ENCODE results near the gene IGSF21.

DNA sequence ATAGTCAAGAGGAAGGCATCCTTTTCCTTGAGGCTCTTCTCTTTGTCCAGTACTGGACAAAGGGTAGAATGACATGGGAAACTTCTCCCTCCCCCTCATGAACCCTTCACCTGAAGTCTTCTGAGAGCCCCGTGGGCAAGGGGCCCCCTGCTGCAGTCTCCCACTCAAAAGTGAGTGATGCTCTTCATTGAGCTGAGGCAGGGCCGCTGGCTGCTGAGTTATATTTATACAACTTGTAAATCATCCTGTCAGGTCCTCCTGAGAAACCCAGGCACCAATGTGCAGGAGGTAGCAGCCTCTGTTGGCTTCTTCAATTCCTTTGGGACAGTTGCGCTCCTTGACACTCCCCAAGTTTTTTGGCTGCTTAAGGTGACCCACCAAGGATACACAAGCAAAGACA lies 150.2 kb downstream of the IGSF21 start:
- TF ChIP-seq, protein P1, sequence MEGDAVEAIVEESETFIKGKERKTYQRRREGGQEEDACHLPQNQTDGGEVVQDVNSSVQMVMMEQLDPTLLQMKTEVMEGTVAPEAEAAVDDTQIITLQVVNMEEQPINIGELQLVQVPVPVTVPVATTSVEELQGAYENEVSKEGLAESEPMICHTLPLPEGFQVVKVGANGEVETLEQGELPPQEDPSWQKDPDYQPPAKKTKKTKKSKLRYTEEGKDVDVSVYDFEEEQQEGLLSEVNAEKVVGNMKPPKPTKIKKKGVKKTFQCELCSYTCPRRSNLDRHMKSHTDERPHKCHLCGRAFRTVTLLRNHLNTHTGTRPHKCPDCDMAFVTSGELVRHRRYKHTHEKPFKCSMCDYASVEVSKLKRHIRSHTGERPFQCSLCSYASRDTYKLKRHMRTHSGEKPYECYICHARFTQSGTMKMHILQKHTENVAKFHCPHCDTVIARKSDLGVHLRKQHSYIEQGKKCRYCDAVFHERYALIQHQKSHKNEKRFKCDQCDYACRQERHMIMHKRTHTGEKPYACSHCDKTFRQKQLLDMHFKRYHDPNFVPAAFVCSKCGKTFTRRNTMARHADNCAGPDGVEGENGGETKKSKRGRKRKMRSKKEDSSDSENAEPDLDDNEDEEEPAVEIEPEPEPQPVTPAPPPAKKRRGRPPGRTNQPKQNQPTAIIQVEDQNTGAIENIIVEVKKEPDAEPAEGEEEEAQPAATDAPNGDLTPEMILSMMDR (IDR thresholded peaks at IDR 0.05) = no peak
- TF ChIP-seq POLR2A (IDR thresholded peaks at IDR 0.05) = no peak

All from prostate gland (tissue), 2 donors.